Transverse colon (tissue), 4 donors: ENCODE results near the gene ATP6V0E1. TPM values are rescaled to one million over a fixed set of nuclear protein-coding genes. Genes with fewer than 3 reads are reported as not detected.

Source experiments
- DNase-seq: peaks from one replicate; pipeline ENCODE4 v3.0.0-alpha.2; 2019
- H3K27ac ChIP-seq, 4 donors: fragments of 200-600 bp; sonication (generic); 2 replicates each; pipeline ENCODE4 v1.5.1; 2016 to 2018; ENCODE audit warnings: inconsistent platforms in 4 of 4
- H3K27me3 ChIP-seq: fragments of 200-600 bp; sonication (generic); 2 replicates; pipeline ENCODE4 v1.5.1; 2017; ENCODE audit warnings: inconsistent platforms
- H3K36me3 ChIP-seq, 4 donors: fragments of 200-600 bp; sonication (generic); 2 replicates each; pipeline ENCODE4 v1.5.1; 2017 to 2019; ENCODE audit warnings: inconsistent platforms in 4 of 4
- H3K4me1 ChIP-seq, 4 donors: fragments of 200-600 bp; sonication (generic); 2 replicates each; pipeline ENCODE4 v1.5.1; 2017 to 2020; ENCODE audit warnings: inconsistent platforms in 4 of 4
- H3K4me3 ChIP-seq, 4 donors: fragments of 200-600 bp; sonication (generic); 1 replicate in 1 of 4; 2 replicates in 3 of 4; pipeline versions ENCODE4 v1.5.1 to v1.6.1; 2017 to 2019; ENCODE audit warnings: inconsistent platforms in 4 of 4
- H3K9me3 ChIP-seq, 2 donors: fragments of 200-600 bp; sonication (generic); 2 replicates each; pipeline ENCODE4 v1.5.1; 2017 to 2019; ENCODE audit warnings: inconsistent platforms in 2 of 2
- CTCF ChIP-seq, 5 experiments: fragments of 200-600 bp in 3 of 5; fragments of 450-650 bp in 2 of 5; sonication (generic) in 3 of 5; IDR thresholded peaks; 1 replicate in 2 of 5; 2 replicates in 3 of 5; pipeline ENCODE4 v1.5.1; 2016 to 2017; ENCODE audit warnings: antibody characterized with exemption in 5 of 5, inconsistent platforms in 3 of 5, mild to moderate bottlenecking in 2 of 5, moderate library complexity in 1 of 5
- EP300 ChIP-seq: sonication (generic); formaldehyde crosslinking; IDR thresholded peaks from one replicate; pipeline ENCODE4 v1.6.1; 2017; ENCODE audit warnings: antibody characterized with exemption, low read depth
- POLR2A ChIP-seq: fragments of 450-650 bp; IDR thresholded peaks from one replicate; pipeline ENCODE4 v1.6.1; 2016; ENCODE audit warnings: antibody characterized with exemption, mild to moderate bottlenecking, moderate library complexity
- POLR2AphosphoS5 ChIP-seq, 3 donors: sonication (generic); formaldehyde crosslinking; IDR thresholded peaks; one replicate each; pipeline ENCODE4 v1.6.1; 2016; ENCODE audit warnings: antibody characterized with exemption in 3 of 3
- WGBS, 2 donors: methylation state at CpG; one replicate each; pipeline ENCODE4 v1.1.5; 2018; ENCODE audit warnings: low coverage in 1 of 2; 5-methylcytosine and 5-hydroxymethylcytosine counted together
- in situ Hi-C, 4 donors: fragments of 200-750 bp; cut with MboI; loops; one replicate each; pipeline versions ENCODE4 v1.15.0 to v1.15.1; 2017; ENCODE audit warnings: low sequenced_read_pairs in 3 of 4, low pct_ligation_motif_present in 1 of 4, low pct_unique_long_range_greater_than_20kb in 1 of 4
- intact Hi-C: fragments of 100-400 bp; cut with DNase I; formaldehyde crosslinking; loops from one replicate; pipeline ENCODE4 v1.15.1; 2023; ENCODE audit warnings: low total_unique reads
- total RNA-seq, 4 donors: library from RNA; depleted of rRNA; stranded (reverse); fragments of >200 nt; gene quantifications; one replicate each; pipeline ENCODE4 v1.1.0, GENCODE V29; 2016

ATP6V0E1 gene
- total RNA-seq, 4 donors from 2014 or later = 60.9 to 212 (median 138) TPM

GRCh38 chr5:172973127-172973916, 10.2 kb upstream of the ATP6V0E1 start:
- Histone ChIP-seq H3K4me1 (no peaks in the 10 kb centered on the region), H3K27ac (no peak overlapping the region), H3K36me3 (peaks cover 0 to 7% (median 0%) of the 10 kb centered on the region in 4 donors), H3K4me3 (no peak overlapping the region), H3K27me3 (no peaks in the 10 kb centered on the region), H3K9me3 (no peaks in the 10 kb centered on the region)
- TF ChIP-seq POLR2AphosphoS5 (IDR thresholded peaks at IDR 0.05) = no peak
- TF ChIP-seq CTCF (IDR thresholded peaks at IDR 0.05) = no peak
- no peak for TF ChIP-seq POLR2A
- no peak for TF ChIP-seq EP300
- intact Hi-C loops (no loop called here), in situ Hi-C loops (loop anchor here in 1 of 4 donors (25.0 kb wide), 1 partner anchor 314 kb away; no protein-coding TSS in a partner anchor)
- WGBS, 2 donors = 50 to 58% methylated on average over 1 to 3 of the region's 3 CpGs
- DNase-seq = no peak

- Histone ChIP-seq H3K4me1 (no peaks in the 10 kb centered on the region), H3K36me3 (peaks cover 0 to 7% (median 0%) of the 10 kb centered on the region in 4 donors), H3K27ac (no peak overlapping the region), H3K9me3 (no peaks in the 10 kb centered on the region), H3K27me3 (no peaks in the 10 kb centered on the region), H3K4me3 (no peak overlapping the region)
- DNase-seq = no peak
- intact Hi-C loops (no loop called here), in situ Hi-C loops (loop anchor here in 1 of 4 donors (25.0 kb wide), 1 partner anchor 313 kb away; no protein-coding TSS in a partner anchor)
- 78% methylated on average over 8 of the region's 8 CpGs; no CpG with 5 or more reads in 1 of the 2 donors for WGBS, 2 donors
- no peak for TF ChIP-seq EP300
- TF ChIP-seq POLR2AphosphoS5 (IDR thresholded peaks at IDR 0.05) = no peak
Observed at GRCh38 chr5:172973931-172974330, 9.6 kb upstream of the ATP6V0E1 start.

- TF ChIP-seq POLR2A (no peak), CTCF (IDR thresholded peaks at IDR 0.05) (no peak), EP300 (no peak), POLR2AphosphoS5 (IDR thresholded peaks at IDR 0.05) (no peak)
- in situ Hi-C loops = no loop called here
- intact Hi-C loops = no loop called here
Observed at GRCh38 chr5:172975289-172975688, 8.3 kb upstream of the ATP6V0E1 start.

GRCh38 chr5:172979778-172980177, 3.8 kb upstream of the ATP6V0E1 start:
- in situ Hi-C loops = loop anchor here in 3 of 4 donors (10.0 kb wide), 1 partner anchor 165 kb away; the partner anchor contains the start of gene BNIP1 (in 3 of the 3)
- TF ChIP-seq CTCF (IDR thresholded peaks at IDR 0.05) = no peak
- TF ChIP-seq POLR2AphosphoS5 (IDR thresholded peaks at IDR 0.05) = no peak
- TF ChIP-seq EP300 = no peak
- no peak for TF ChIP-seq POLR2A
- H3K4me3 ChIP-seq = no peak overlapping the region
- no peaks in the 10 kb centered on the region for H3K9me3 ChIP-seq
- no peaks in the 10 kb centered on the region for H3K36me3 ChIP-seq
- DNase-seq = no peak
- no peaks in the 10 kb centered on the region for H3K27me3 ChIP-seq
- peaks cover 0 to 10% (median 5%) of the 10 kb centered on the region in 4 donors for H3K4me1 ChIP-seq
- intact Hi-C loops = loop anchor here (5.0 to 10.0 kb wide), 2 partner anchors 78 to 165 kb away; partner anchors contain the start of genes BNIP1 and CREBRF
- H3K27ac ChIP-seq = no peak overlapping the region
- 78 to 82% methylated on average over 3 to 4 of the region's 4 CpGs for WGBS, 2 donors

More at GRCh38 chr5:172975289-172975688, 8.3 kb upstream of the ATP6V0E1 start:
- H3K9me3 ChIP-seq = no peaks in the 10 kb centered on the region
- no peaks in the 10 kb centered on the region for H3K36me3 ChIP-seq
- DNase-seq = no peak
- WGBS, 2 donors = 73 to 82% methylated on average over 4 to 11 of the region's 11 CpGs
- H3K4me3 ChIP-seq = no peak overlapping the region
- H3K27me3 ChIP-seq = no peaks in the 10 kb centered on the region
- H3K27ac ChIP-seq = no peak overlapping the region
- H3K4me1 ChIP-seq = no peaks in the 10 kb centered on the region
